ENCODE results near the gene BCL2L12. TPM values are rescaled to one million over a fixed set of nuclear protein-coding genes. Genes with fewer than 3 reads are reported as not detected.
A peak's percentile ranks its signal among the peaks of the same experiment; 100 is the strongest.
"Not testable (repeated sequence)": the region's sequence is repeated elsewhere in the genome, so short reads cannot be mapped to it uniquely, and the experiment has no call there.

The BCL2L12 gene
- total and polyA plus RNA-seq, 3 donors from 2014 or later = 11.3 to 19.3 (median 17.3) TPM

- Histone ChIP-seq H3K4me1 (peaks cover 6% of the 10 kb centered on the region), H3K9me3 (no peaks in the 10 kb centered on the region), H3K36me3 (ENCODE audit: low read depth, missing control alignments) (no peaks in the 10 kb centered on the region), H3K4me3 (no peak overlapping the region), H3K27ac (no peak overlapping the region), H3K27me3 (no peaks in the 10 kb centered on the region)
- no peak for TF ChIP-seq CTCF (IDR thresholded peaks at IDR 0.05)
- no peak for TF ChIP-seq POLR2A (IDR thresholded peaks at IDR 0.05)
- intact Hi-C loops (cut with DNase I; ENCODE audit: low total_unique reads) = no loop called here
- WGBS, 2 donors = 90 to 94% methylated on average over 19 of the region's 19 CpGs
- no peak for DNase-seq
Measured at GRCh38 chr19:49631610-49632192, 34.0 kb upstream of the BCL2L12 start.

GRCh38 chr19:49632576-49632975, 33.2 kb upstream of the BCL2L12 start:
- intact Hi-C loops (cut with DNase I; ENCODE audit: low total_unique reads) = no loop called here
- 97 to 98% methylated on average over 5 of the region's 5 CpGs for WGBS, 2 donors
- no peak overlapping the region for H3K27ac ChIP-seq

GRCh38 chr19:49633273-49633672, 32.5 kb upstream of the BCL2L12 start:
- H3K4me3 ChIP-seq; H3K36me3 ChIP-seq (ENCODE audit: low read depth, missing control alignments); H3K27me3 ChIP-seq; DNase-seq; intact Hi-C loops (cut with DNase I; ENCODE audit: low total_unique reads); H3K9me3 ChIP-seq; H3K27ac ChIP-seq: not testable (repeated sequence)
- peaks cover 16% of the 10 kb centered on the region for H3K4me1 ChIP-seq
- WGBS, 2 donors = 73 to 74% methylated on average over 9 of the region's 9 CpGs

More at GRCh38 chr19:49632576-49632975, 33.2 kb upstream of the BCL2L12 start:
- no peak for TF ChIP-seq CTCF (IDR thresholded peaks at IDR 0.05)
- no peak for TF ChIP-seq POLR2A (IDR thresholded peaks at IDR 0.05)
- no peaks in the 10 kb centered on the region for H3K9me3 ChIP-seq
- H3K27me3 ChIP-seq = no peaks in the 10 kb centered on the region
- H3K4me1 ChIP-seq = peaks cover 9% of the 10 kb centered on the region
- no peaks in the 10 kb centered on the region for H3K36me3 ChIP-seq (ENCODE audit: low read depth, missing control alignments)
- no peak overlapping the region for H3K4me3 ChIP-seq
- DNase-seq = no peak

GRCh38 chr19:49635530-49636232, 30.1 kb upstream of the BCL2L12 start:
- H3K4me3 ChIP-seq = no peak overlapping the region
- no peaks in the 10 kb centered on the region for H3K27me3 ChIP-seq
- H3K9me3 ChIP-seq = no peaks in the 10 kb centered on the region
- intact Hi-C loops (cut with DNase I; ENCODE audit: low total_unique reads) = no loop called here
- DNase-seq = no peak
- TF ChIP-seq POLR2A (IDR thresholded peaks at IDR 0.05) (no peak), CTCF (IDR thresholded peaks at IDR 0.05) (no peak)
- WGBS, 2 donors = 51 to 60% methylated on average over 24 of the region's 24 CpGs
- peaks cover 31% of the 10 kb centered on the region for H3K4me1 ChIP-seq
- peak overlapping the region in 1 of 2 donors; percentile 53 for H3K27ac ChIP-seq
- H3K36me3 ChIP-seq (ENCODE audit: low read depth, missing control alignments) = no peaks in the 10 kb centered on the region

- intact Hi-C loops (cut with DNase I; ENCODE audit: low total_unique reads) = no loop called here
- Histone ChIP-seq H3K36me3 (ENCODE audit: low read depth, missing control alignments) (no peaks in the 10 kb centered on the region), H3K27me3 (no peaks in the 10 kb centered on the region), H3K4me1 (peaks cover 33% of the 10 kb centered on the region), H3K27ac (peak overlapping the region in 1 of 2 donors; percentile 53), H3K4me3 (no peak overlapping the region), H3K9me3 (no peaks in the 10 kb centered on the region)
- no peak for TF ChIP-seq CTCF (IDR thresholded peaks at IDR 0.05)
- no peak for TF ChIP-seq POLR2A (IDR thresholded peaks at IDR 0.05)
- DNase-seq = no peak
- 78 to 83% methylated on average over 30 of the region's 30 CpGs for WGBS, 2 donors
Measured at GRCh38 chr19:49636233-49636932, 29.4 kb upstream of the BCL2L12 start.

All from testis (tissue), 3 donors.